Karpas-422 (cell line): Measurements from ENCODE around the gene EDA. TPM values are rescaled to one million over a fixed set of nuclear protein-coding genes. Genes with fewer than 3 reads are reported as not detected.

Source experiments
- DNase-seq: peaks from one replicate; pipeline ENCODE4 v3.0.0-alpha.2; 2015
- H2AFZ ChIP-seq: fragments of 200-600 bp; sonication (generic); 2 replicates; pipeline ENCODE4 v1.6.1; 2014; ENCODE audit warnings: antibody characterized with exemption, low read length, mixed read lengths
- H3K27ac ChIP-seq: fragments of 200-600 bp; sonication (generic); 2 replicates; pipeline ENCODE4 v1.5.1; 2014; ENCODE audit warnings: mild to moderate bottlenecking, low read length, moderate library complexity
- H3K27me3 ChIP-seq: fragments of 200-600 bp; sonication (generic); 2 replicates; pipeline ENCODE4 v1.6.1; 2014; ENCODE audit warnings: low read length, mixed read lengths
- H3K36me3 ChIP-seq: fragments of 200-600 bp; sonication (generic); 2 replicates; pipeline ENCODE4 v1.6.1; 2014; ENCODE audit warnings: low read length, mixed read lengths; ENCODE audit not compliant: insufficient read depth
- H3K4me1 ChIP-seq: fragments of 200-600 bp; sonication (generic); 2 replicates; pipeline ENCODE4 v1.6.1; 2014; ENCODE audit warnings: mild to moderate bottlenecking, low read length, mixed read lengths
- H3K4me2 ChIP-seq: fragments of 200-600 bp; sonication (generic); 2 replicates; pipeline ENCODE4 v1.6.1; 2014; ENCODE audit warnings: low read length, low read depth, mild to moderate bottlenecking; ENCODE audit not compliant: poor library complexity, severe bottlenecking
- H3K4me3 ChIP-seq: fragments of 200-600 bp; sonication (generic); 2 replicates; pipeline ENCODE4 v1.5.1; 2014; ENCODE audit warnings: mild to moderate bottlenecking, antibody characterized with exemption, low read length, mixed read lengths
- H3K79me2 ChIP-seq: fragments of 200-600 bp; sonication (generic); 2 replicates; pipeline ENCODE4 v1.6.1; 2014; ENCODE audit warnings: mild to moderate bottlenecking, low read length, mixed read lengths
- H3K9ac ChIP-seq: fragments of 200-600 bp; sonication (generic); 2 replicates; pipeline ENCODE4 v1.6.0; 2014; ENCODE audit warnings: low read length
- H3K9me2 ChIP-seq: fragments of 200-600 bp; sonication (generic), shearing (Covaris generic); replicated peaks from 2 replicates; pipeline ENCODE4 v1.6.0; 2014; ENCODE audit warnings: mild to moderate bottlenecking, low read length, moderate library complexity; ENCODE audit not compliant: insufficient read depth
- H3K9me3 ChIP-seq: fragments of 300-700, 200-600 bp; sonication (generic); 2 replicates; pipeline ENCODE4 v1.6.1; 2014; ENCODE audit warnings: low read length, mixed read lengths
- H4K20me1 ChIP-seq: fragments of 200-600 bp; sonication (generic); 2 replicates; pipeline ENCODE4 v1.6.1; 2014; ENCODE audit warnings: mild to moderate bottlenecking, antibody characterized with exemption, low read length, low read depth; ENCODE audit not compliant: insufficient read depth
- total RNA-seq: library from RNA; depleted of rRNA; stranded (reverse); fragments of >200 nt; shearing (Covaris generic); gene quantifications from 2 replicates; pipeline ENCODE4 v1.2.3, GENCODE V29; 2014; ENCODE audit warnings: low replicate concordance

EDA gene
- total RNA-seq, 1 experiment from 2014 or later: not detected

DNA sequence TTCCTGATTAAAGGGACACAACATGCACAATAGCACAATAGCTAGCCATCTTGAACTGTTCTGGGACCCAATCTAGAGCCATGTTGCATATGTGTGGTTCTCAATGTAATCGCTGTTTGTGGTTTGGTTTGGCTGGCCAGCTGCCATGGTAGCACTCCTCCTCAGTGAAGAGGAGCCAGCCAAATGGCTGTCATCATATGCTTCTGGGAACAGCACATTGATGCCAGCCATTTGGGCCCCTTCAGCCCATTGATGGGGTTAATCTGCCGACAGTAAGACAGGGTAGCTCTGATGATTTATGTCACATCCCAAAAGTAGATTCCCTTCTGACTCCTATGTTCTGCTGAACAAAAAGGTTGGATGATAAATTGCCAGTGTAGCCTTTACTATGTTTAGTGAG is 385.4 kb downstream of the EDA start:
- Histone ChIP-seq H3K9me2 (no peaks in the 10 kb centered on the region), H3K27ac (no peak overlapping the region), H3K9me3 (no peaks in the 10 kb centered on the region), H2AFZ (no peak overlapping the region), H4K20me1 (no peaks in the 10 kb centered on the region), H3K4me2 (no peak overlapping the region), H3K36me3 (no peaks in the 10 kb centered on the region), H3K4me3 (no peak overlapping the region), H3K9ac (no peak overlapping the region), H3K4me1 (no peaks in the 10 kb centered on the region), H3K79me2 (no peaks in the 10 kb centered on the region), H3K27me3 (no peaks in the 10 kb centered on the region)
- DNase-seq: no peak

DNA sequence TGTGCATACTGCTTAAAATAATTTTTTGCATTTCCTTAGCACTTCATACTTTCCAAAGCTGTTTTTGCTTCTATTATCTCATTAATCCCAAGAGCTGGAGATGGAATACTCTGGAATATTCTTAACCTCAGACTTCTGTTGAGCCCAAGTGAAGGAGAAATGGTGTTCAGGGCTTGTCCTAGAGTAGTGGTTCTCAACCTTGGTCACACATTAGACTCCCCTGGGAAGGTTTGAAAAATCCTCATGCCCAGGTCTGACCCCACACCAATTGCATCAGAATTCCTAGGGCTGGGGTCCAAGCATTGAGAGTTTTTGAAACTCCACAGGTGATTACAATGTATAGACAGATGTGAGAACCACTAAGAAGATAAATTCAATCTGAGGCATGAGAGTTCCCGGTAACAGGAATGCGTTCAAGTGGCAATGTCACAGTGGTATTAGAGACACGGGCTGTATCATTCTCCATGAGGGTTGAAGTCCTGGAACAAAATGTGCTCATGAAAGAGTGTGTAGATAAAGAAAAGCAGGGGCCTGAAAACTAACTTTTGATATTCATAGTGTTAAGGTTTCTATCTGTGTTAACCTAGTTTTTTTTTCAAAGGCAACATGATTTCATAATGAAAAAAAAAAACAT is 385.9 kb downstream of the EDA start:
- H3K79me2 ChIP-seq: no peaks in the 10 kb centered on the region
- no peaks in the 10 kb centered on the region for H3K27me3 ChIP-seq
- no peaks in the 10 kb centered on the region for H3K4me1 ChIP-seq
- H3K36me3 ChIP-seq: no peaks in the 10 kb centered on the region
- H3K4me3 ChIP-seq: no peak overlapping the region
- H3K27ac ChIP-seq: no peak overlapping the region
- H3K9ac ChIP-seq: no peak overlapping the region
- no peak overlapping the region for H2AFZ ChIP-seq
- H4K20me1 ChIP-seq: no peaks in the 10 kb centered on the region
- DNase-seq: no peak
- no peak overlapping the region for H3K4me2 ChIP-seq
- H3K9me2 ChIP-seq: no peaks in the 10 kb centered on the region
- H3K9me3 ChIP-seq: no peaks in the 10 kb centered on the region

DNA sequence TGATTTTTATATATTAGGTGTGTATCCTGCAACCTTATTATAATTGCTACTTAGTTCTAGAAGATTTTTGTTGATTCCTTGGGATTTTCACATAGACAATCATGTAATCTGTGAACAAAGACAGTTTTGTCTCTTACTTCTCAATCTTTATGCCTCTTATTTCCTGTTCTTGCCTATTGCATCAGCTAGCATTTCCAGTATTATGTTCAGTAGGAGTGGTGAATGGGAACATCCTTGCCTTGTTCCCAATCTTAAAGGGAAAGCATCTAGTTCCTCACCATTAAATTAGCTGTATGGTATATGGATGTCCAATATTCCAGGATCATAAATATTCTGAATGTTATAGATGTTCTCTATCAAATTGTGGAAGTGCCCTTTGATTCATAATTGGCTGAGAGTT is 392.0 kb downstream of the EDA start:
- no peak overlapping the region for H3K9ac ChIP-seq
- H3K4me1 ChIP-seq: no peaks in the 10 kb centered on the region
- H2AFZ ChIP-seq: no peak overlapping the region
- no peaks in the 10 kb centered on the region for H3K36me3 ChIP-seq
- no peak overlapping the region for H3K4me3 ChIP-seq
- no peaks in the 10 kb centered on the region for H3K27me3 ChIP-seq
- no peak overlapping the region for H3K4me2 ChIP-seq
- H3K79me2 ChIP-seq: no peaks in the 10 kb centered on the region
- DNase-seq: no peak
- no peaks in the 10 kb centered on the region for H3K9me3 ChIP-seq
- H4K20me1 ChIP-seq: no peaks in the 10 kb centered on the region
- no peaks in the 10 kb centered on the region for H3K9me2 ChIP-seq
- no peak overlapping the region for H3K27ac ChIP-seq

DNA sequence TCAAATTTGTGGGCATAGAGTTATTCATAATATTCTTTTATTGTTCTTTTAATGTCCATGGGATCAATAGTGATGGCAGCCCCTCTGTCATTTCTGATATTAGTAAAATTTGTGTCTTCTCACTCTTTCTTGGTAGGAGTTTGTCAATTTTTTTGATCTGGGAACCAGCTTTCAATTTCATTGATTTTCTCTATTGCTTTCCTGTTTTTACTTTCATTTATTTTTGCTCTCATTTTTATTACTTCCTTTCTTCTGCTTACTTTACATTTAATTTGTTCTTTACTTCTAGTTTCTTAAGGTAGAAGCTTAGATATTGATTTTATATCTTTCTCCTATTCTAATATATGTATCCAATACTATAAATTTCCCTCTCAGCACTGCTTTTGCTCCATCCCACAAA is 393.1 kb downstream of the EDA start:
- Histone ChIP-seq H3K9me2 (no peaks in the 10 kb centered on the region), H3K36me3 (no peaks in the 10 kb centered on the region), H3K79me2 (no peaks in the 10 kb centered on the region), H3K9ac (no peak overlapping the region), H4K20me1 (no peaks in the 10 kb centered on the region), H3K9me3 (no peaks in the 10 kb centered on the region), H3K4me3 (no peak overlapping the region), H3K4me1 (no peaks in the 10 kb centered on the region), H3K27me3 (no peaks in the 10 kb centered on the region), H3K4me2 (no peak overlapping the region), H2AFZ (no peak overlapping the region), H3K27ac (no peak overlapping the region)
- no peak for DNase-seq

DNA sequence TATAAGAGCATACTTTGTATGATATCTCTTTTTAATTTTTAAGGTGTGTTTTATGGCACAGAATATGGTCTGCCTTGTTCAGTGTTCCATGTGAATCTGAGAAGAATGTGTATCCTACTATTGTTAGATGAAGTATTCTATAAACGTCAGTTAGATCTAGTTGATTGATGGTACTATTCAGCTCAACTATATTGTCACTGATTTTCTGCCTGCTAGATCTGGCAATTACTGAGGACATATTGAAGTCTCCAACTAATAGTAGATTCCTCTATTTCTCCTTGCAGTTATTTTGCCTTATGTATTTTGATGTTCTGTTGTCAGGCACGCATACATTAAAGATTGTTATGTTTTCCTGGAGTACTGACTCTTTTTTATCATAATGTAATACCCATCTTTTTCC is 394.1 kb downstream of the EDA start:
- H2AFZ ChIP-seq: no peak overlapping the region
- H3K4me1 ChIP-seq: no peaks in the 10 kb centered on the region
- H3K36me3 ChIP-seq: no peaks in the 10 kb centered on the region
- DNase-seq: no peak
- no peaks in the 10 kb centered on the region for H4K20me1 ChIP-seq
- no peak overlapping the region for H3K4me3 ChIP-seq
- H3K27me3 ChIP-seq: no peaks in the 10 kb centered on the region
- no peaks in the 10 kb centered on the region for H3K9me3 ChIP-seq
- no peaks in the 10 kb centered on the region for H3K79me2 ChIP-seq
- no peak overlapping the region for H3K27ac ChIP-seq
- no peaks in the 10 kb centered on the region for H3K9me2 ChIP-seq
- H3K9ac ChIP-seq: no peak overlapping the region
- no peak overlapping the region for H3K4me2 ChIP-seq

DNA sequence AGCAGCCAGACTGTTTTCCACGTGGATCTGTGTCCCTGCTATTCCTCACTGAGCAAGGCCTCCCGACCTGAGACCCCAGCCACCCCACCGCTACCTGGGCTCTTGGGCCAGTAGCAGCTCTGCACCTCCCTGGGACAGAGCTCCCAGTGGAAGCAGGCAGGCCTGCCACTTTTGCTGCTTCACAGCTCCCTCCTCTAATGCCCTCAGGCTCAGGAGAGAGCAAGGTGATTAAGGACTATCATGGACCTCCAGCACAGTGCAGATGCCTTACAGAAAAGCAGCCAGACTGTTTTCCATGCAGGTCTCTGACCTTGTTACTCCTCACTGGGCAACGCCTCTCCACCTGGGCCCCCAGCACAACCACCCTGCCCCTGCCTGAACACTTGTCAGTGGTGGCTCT is 396.8 kb downstream of the EDA start:
- Histone ChIP-seq H3K4me3 (no peak overlapping the region), H3K9me2 (no peaks in the 10 kb centered on the region), H3K27me3 (no peaks in the 10 kb centered on the region), H3K79me2 (no peaks in the 10 kb centered on the region), H3K9ac (no peak overlapping the region), H2AFZ (no peak overlapping the region), H3K4me2 (no peak overlapping the region), H3K4me1 (no peaks in the 10 kb centered on the region), H4K20me1 (no peaks in the 10 kb centered on the region), H3K36me3 (no peaks in the 10 kb centered on the region), H3K27ac (no peak overlapping the region), H3K9me3 (no peaks in the 10 kb centered on the region)
- no peak for DNase-seq

DNA sequence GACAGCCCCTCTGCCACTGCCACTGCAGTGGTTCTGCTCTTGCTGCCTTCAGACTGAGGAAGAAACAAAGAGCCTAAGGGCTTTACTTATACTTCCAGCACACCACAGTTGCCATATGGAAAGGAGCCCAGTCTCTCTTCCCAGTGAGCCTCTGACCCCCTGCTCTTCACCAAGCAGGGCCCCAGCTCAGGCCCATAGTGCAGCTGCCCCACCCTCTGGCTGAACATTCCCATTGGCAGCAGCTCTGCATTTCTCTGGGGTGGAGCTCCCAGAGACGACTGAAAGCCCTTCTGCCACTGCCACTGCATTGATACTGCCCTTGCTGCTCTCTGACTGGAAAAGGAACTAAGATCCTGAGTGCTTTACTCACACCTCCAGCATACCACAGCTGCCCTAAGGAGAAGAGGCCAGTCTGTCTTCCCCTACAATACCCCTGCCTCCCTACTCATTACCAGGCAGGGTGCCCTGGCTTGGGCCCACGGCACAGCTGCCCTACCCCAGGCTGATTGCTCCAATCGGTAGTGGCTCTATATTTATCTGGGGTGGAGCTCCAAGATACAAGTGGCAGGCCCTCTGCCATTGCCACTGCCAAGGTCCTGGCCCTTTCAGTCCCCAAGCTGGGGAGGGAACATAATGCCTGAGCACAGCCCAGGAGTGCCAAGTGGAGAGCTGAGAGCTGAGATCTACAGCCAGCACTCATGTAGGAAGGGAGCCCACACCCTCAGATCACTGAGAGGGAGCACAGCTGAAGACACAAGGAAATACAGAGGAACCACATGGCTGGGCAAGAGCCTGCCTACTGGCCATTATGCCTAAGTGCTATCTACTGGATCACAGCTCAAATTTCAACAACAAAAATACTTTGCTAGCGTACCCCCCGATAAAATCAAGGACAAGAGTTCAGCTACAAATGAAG is 397.8 kb downstream of the EDA start:
- no peak overlapping the region for H3K9ac ChIP-seq
- no peak overlapping the region for H3K27ac ChIP-seq
- no peak overlapping the region for H3K4me3 ChIP-seq
- H4K20me1 ChIP-seq: no peaks in the 10 kb centered on the region
- H2AFZ ChIP-seq: no peak overlapping the region
- no peak for DNase-seq
- no peaks in the 10 kb centered on the region for H3K27me3 ChIP-seq
- H3K9me2 ChIP-seq: no peaks in the 10 kb centered on the region
- no peaks in the 10 kb centered on the region for H3K36me3 ChIP-seq
- no peak overlapping the region for H3K4me2 ChIP-seq
- no peaks in the 10 kb centered on the region for H3K4me1 ChIP-seq
- no peaks in the 10 kb centered on the region for H3K9me3 ChIP-seq
- H3K79me2 ChIP-seq: no peaks in the 10 kb centered on the region

DNA sequence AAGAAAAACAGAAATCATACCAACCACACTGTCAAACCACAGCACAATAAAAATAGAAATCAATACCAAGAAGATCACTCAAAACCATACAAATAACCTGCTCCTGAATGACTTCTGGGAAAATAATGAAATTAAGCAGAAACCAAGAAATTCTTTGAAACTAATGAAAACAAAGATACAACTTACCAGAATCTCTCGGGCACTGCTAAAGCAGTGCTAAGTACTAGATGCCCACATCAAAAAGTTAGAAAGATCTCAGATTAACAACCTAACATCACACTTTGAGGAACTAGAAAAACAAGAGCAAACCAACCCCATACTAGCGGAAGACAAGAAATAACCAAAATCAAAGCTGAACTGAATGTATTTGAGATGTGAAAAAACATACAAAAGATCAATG is 400.6 kb downstream of the EDA start:
- Histone ChIP-seq H3K4me2 (no peak overlapping the region), H4K20me1 (no peaks in the 10 kb centered on the region), H3K9me3 (no peaks in the 10 kb centered on the region), H3K9ac (no peak overlapping the region), H3K36me3 (no peaks in the 10 kb centered on the region), H3K4me1 (no peaks in the 10 kb centered on the region), H3K4me3 (no peak overlapping the region), H3K79me2 (no peaks in the 10 kb centered on the region), H3K27me3 (no peaks in the 10 kb centered on the region), H3K9me2 (no peaks in the 10 kb centered on the region), H3K27ac (no peak overlapping the region), H2AFZ (no peak overlapping the region)
- no peak for DNase-seq
